Activated B cell treated with CpG ODN at 0.5 μM for 24 hours (primary cell): ENCODE results near the gene UNC13B. TPM values are rescaled to one million over a fixed set of nuclear protein-coding genes. Genes with fewer than 3 reads are reported as not detected.

Experiments used
- ATAC-seq: fragments of 200-7000 bp; cut with Tn5 transposase; one replicate; pipeline ENCODE4 v1.10.0; 2021; ENCODE audit warnings: low read depth, mild to moderate bottlenecking, moderate library complexity
- CTCF ChIA-PET: fragments of 350-600 bp; sonication (Branson Sonifier 250); formaldehyde crosslinking; loops from one replicate; lab custom pipeline; 2021; ENCODE audit warnings: antibody characterized with exemption; lab: Charles Lee
- POLR2A ChIA-PET: fragments of 350-600 bp; sonication (Branson Sonifier 250); formaldehyde crosslinking; loops from one replicate; lab custom pipeline; 2021; ENCODE audit warnings: antibody characterized with exemption; lab: Charles Lee
- DNase-seq: peaks from one replicate; pipeline ENCODE4 v3.0.0; 2022
- H3K27ac Mint-ChIP-seq: one replicate; pipeline ENCODE4 v1.8.0; 2020; ENCODE audit warnings: mixed read lengths
- H3K27me3 Mint-ChIP-seq: one replicate; pipeline ENCODE4 v1.8.0; 2021; ENCODE audit warnings: mixed read lengths
- H3K36me3 Mint-ChIP-seq: one replicate; pipeline ENCODE4 v1.8.0; 2021; ENCODE audit warnings: low read depth, mixed read lengths
- H3K4me1 Mint-ChIP-seq: one replicate; pipeline ENCODE4 v1.8.0; 2021; ENCODE audit warnings: mixed read lengths
- H3K4me3 Mint-ChIP-seq: one replicate; pipeline ENCODE4 v1.8.0; 2020; ENCODE audit warnings: mild to moderate bottlenecking, mixed read lengths
- H3K9me3 Mint-ChIP-seq: one replicate; pipeline ENCODE4 v1.8.0; 2020; ENCODE audit warnings: mixed read lengths
- CTCF ChIP-seq: fragments of 200-600 bp; IDR thresholded peaks from one replicate; pipeline ENCODE4 v1.8.0; 2022; ENCODE audit warnings: antibody characterized with exemption, mild to moderate bottlenecking
- intact Hi-C: fragments of 100-400 bp; cut with micrococcal nuclease; formaldehyde crosslinking; loops from one replicate; pipeline ENCODE4 v1.15.1; 2024
- total RNA-seq: library from RNA; stranded (reverse); gene quantifications from 2 replicates; pipeline ENCODE4 v1.2.3, GENCODE V29; 2022

UNC13B gene
- total RNA-seq, 1 donor from 2014 or later = 0.53 TPM

DNA sequence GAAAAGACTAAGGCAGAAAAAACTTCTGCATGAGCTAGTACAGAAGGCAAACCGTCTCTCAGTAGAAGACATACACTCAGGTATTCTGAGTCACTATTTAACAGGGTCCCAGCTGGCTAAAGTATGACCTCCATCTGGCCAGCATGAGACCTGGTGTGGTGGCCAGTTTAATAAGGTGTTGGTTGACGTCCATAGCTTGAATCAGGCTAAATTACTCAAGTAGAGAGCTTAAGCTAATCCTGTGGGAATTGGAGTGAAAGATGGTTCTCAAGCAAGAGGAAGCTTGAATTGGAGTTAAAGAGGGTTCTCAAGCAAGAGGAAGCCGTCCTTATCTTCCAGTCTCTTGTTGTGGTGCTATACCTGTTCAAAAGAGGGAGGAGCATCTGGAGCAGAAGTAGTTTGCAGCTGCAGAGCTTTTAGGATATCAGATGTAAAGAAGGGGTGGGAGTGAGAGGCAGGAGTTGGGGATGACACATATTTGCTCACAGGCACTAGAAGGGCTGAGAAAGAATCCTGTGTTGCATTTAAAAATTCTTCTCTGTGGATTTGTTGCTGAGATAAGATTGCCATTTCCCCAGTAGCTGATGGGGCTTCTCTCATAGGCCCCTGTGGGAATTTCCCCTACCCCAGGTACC is 192.0 kb downstream of the UNC13B start:
- ATAC-seq (no peak), DNase-seq (no peak)
- Mint-ChIP-seq H3K27me3 (peaks cover 3% of the 10 kb centered on the region), H3K27ac (no peak overlapping the region), H3K36me3 (no peaks in the 10 kb centered on the region), H3K9me3 (no peaks in the 10 kb centered on the region), H3K4me3 (no peak overlapping the region), H3K4me1 (no peaks in the 10 kb centered on the region)
- TF ChIP-seq CTCF = no peak
- POLR2A ChIA-PET = no interaction called here
- intact Hi-C loops = no loop called here
- CTCF ChIA-PET = no interaction called here

DNA sequence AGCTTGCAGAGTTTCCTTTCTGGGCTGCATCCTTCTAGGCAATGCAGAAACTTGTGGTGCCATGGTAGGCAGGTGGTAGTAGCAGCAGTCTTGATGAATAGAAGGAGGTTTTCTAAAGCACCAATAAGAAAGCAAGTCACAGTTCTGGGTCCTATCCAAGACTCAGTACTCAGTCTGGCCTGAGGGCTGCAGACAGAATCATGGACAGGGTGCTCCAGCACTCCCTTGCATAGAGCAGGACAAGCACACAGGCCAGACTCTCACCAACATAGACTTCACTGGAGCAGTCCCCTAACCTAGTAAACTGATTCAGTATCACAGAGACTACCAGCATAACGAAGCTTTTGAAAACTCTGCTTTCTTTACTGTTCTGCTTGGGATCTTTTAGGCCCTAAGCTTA is 194.1 kb downstream of the UNC13B start:
- TF ChIP-seq CTCF = no peak
- no peaks in the 10 kb centered on the region for H3K9me3 Mint-ChIP-seq
- DNase-seq (no peak), ATAC-seq (no peak)
- ChIA-PET CTCF (no interaction called here), POLR2A (no interaction called here)
- no peaks in the 10 kb centered on the region for H3K36me3 Mint-ChIP-seq
- intact Hi-C loops = no loop called here
- H3K27ac Mint-ChIP-seq = no peak overlapping the region
- H3K4me3 Mint-ChIP-seq = no peak overlapping the region
- peaks cover 11% of the 10 kb centered on the region for H3K27me3 Mint-ChIP-seq
- no peaks in the 10 kb centered on the region for H3K4me1 Mint-ChIP-seq

- H3K27me3 Mint-ChIP-seq = peaks cover 11% of the 10 kb centered on the region
- no peak for ATAC-seq
- H3K9me3 Mint-ChIP-seq = no peaks in the 10 kb centered on the region
- ChIA-PET CTCF (no interaction called here), POLR2A (no interaction called here)
- no peak for TF ChIP-seq CTCF
- H3K36me3 Mint-ChIP-seq = no peaks in the 10 kb centered on the region
- H3K27ac Mint-ChIP-seq = no peak overlapping the region
- intact Hi-C loops = no loop called here
- no peak overlapping the region for H3K4me3 Mint-ChIP-seq
- no peaks in the 10 kb centered on the region for H3K4me1 Mint-ChIP-seq
- no peak for DNase-seq
Measured at GRCh38 chr9:35357116-35357515, 195.3 kb downstream of the UNC13B start.

- no peak for ATAC-seq
- POLR2A ChIA-PET = no interaction called here
- no peak for TF ChIP-seq CTCF
- Mint-ChIP-seq H3K9me3 (no peaks in the 10 kb centered on the region), H3K4me3 (no peak overlapping the region), H3K4me1 (no peaks in the 10 kb centered on the region), H3K27ac (no peak overlapping the region), H3K27me3 (peaks cover 11% of the 10 kb centered on the region), H3K36me3 (no peaks in the 10 kb centered on the region)
- intact Hi-C loops = no loop called here
- DNase-seq = no peak
- CTCF ChIA-PET = no interaction called here
Measured at GRCh38 chr9:35357826-35358225, 196.0 kb downstream of the UNC13B start.

DNA sequence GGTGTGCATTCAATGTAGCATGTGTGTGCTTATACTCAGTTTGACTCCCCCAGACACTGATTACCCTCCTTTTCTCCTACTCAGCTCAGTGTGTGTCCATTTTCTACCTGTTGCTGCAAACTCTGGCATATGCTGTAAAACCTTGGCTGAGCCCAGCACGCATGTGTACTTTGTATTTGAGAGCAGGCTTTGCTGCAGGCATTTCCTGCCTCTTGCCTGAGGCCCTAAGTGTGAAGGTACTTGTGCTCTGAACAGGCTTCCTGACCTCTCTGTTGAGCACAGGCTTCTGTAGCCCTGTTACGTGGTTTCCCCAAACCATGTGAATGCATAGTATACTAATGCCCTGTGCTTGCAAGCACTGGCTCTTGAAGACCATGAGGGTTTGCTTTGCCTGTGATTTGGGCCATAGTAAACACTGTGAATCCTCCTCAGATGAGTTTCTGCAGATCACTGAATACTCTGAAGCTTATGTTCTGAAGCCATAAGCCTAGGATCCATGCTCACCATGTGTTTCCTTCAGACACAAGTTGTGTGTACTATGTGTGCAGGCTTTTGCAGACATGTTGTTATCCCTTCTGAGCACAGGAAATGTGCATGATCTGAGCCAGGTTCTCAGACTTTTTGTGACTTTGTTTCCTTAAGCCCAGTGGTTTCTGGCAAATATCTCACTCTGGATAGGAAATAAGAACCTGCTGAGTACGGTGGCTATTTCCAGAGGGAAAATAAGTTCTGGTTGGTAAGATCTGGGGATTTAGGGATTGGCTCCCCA is 203.2 kb downstream of the UNC13B start:
- H3K4me1 Mint-ChIP-seq = no peaks in the 10 kb centered on the region
- H3K4me3 Mint-ChIP-seq = no peak overlapping the region
- POLR2A ChIA-PET = no interaction called here
- ATAC-seq = no peak
- H3K27ac Mint-ChIP-seq = no peak overlapping the region
- no peaks in the 10 kb centered on the region for H3K9me3 Mint-ChIP-seq
- CTCF ChIA-PET = no interaction called here
- no peaks in the 10 kb centered on the region for H3K36me3 Mint-ChIP-seq
- TF ChIP-seq CTCF = no peak
- intact Hi-C loops = no loop called here
- no peaks in the 10 kb centered on the region for H3K27me3 Mint-ChIP-seq
- DNase-seq = no peak
